HG02642 (cell line): ENCODE measurements around the gene PAK5.

Source experiments
- ATAC-seq: cut with Tn5 transposase; IDR thresholded peaks from one replicate; pipeline ENCODE4 v1.9.1; 2021; ENCODE audit warnings: mild to moderate bottlenecking; ENCODE audit not compliant: unreplicated experiment, poor library complexity

The PAK5 gene

GRCh38 chr20:9590189-9590588 is 248.7 kb downstream of the PAK5 start:
- no peak for ATAC-seq

GRCh38 chr20:9588706-9589105 is 250.2 kb downstream of the PAK5 start:
- ATAC-seq: no peak

DNA sequence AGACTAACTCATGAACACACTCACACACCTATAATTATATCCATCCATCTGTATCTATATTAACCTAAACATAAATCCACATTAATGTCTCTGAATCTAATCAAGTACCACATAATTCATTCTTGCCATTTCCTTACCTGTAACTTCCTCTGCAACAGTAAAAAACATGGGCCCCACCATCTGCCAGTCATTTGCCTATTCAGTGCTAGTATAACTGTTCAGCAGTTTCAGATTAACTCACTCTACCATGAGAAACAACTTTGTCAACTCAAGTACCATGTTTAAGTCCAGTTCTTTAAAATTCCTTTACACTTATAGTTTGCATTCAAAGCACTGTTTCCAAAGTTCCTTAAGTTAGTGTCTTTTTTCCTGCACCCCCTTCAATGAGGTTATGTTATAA is 255.7 kb downstream of the PAK5 start:
- ATAC-seq: no peak

- ATAC-seq: no peak
Observed at GRCh38 chr20:9582137-9582536, 256.7 kb downstream of the PAK5 start.

DNA sequence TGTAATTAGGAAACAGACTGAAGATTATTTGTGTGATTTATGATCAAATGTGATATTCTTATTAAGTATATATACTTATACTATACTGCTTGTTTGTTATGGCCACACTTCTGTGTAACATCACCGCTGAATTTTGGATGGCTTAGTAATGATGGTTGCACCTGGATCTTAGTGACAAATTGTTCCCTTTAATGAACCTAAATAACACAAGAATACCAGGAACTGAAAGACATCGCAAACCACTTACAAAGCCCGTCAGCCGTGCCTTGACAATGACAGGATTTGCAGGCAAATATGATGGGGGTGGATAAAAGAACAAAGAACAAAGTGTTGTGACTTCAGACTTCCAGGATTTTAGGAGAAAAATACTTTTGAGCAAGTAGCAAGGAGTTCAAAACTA is 257.4 kb downstream of the PAK5 start:
- no peak for ATAC-seq

- ATAC-seq: no peak
Observed at GRCh38 chr20:9578594-9578993, 260.3 kb downstream of the PAK5 start.

- ATAC-seq: no peak
Observed at GRCh38 chr20:9577397-9577796, 261.5 kb downstream of the PAK5 start.

GRCh38 chr20:9576695-9577094 is 262.2 kb downstream of the PAK5 start:
- no peak for ATAC-seq

- no peak for ATAC-seq
Observed at GRCh38 chr20:9575836-9576235, 263.0 kb downstream of the PAK5 start.

- no peak for ATAC-seq
Observed at GRCh38 chr20:9574776-9575175, 264.1 kb downstream of the PAK5 start.

- no peak for ATAC-seq
Observed at GRCh38 chr20:9574181-9574580, 264.7 kb downstream of the PAK5 start.

DNA sequence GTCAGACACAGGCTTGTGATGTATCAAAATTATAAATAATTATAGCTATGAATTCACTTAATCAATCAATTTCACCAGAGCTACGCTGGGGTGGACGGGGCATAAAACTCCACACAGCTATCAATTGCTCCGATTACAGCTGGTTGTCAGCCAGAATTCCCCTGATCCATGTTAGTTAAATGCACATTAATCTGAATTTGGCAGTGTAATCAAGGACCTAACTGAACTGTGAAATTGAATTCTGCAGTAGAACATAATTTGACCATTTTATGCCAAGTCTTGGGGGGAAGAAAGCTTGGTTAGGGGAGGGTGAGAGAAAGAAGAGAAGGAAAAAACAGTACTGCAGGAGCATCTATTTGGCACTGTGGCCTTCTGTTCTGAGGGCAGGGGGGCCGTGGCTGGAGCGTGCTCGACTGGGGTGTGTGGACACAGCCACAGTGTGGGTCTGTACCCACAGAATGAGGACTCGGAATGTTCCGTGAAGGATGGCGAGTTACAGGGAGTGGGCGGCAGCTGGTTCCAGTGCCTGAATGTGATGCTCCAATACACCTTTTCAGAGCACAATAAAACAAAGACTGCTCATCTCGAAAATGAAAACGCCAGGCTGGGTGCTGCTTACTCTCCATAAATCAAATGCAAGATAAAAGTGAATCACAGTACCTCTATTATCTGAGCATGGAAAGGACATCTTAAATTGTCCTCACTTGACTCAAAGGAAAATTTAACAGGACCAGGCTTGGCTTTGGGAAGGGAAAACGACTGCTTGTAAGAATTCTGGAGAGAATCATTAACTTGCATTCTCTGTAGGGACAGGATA is 265.3 kb downstream of the PAK5 start:
- ATAC-seq: no peak

DNA sequence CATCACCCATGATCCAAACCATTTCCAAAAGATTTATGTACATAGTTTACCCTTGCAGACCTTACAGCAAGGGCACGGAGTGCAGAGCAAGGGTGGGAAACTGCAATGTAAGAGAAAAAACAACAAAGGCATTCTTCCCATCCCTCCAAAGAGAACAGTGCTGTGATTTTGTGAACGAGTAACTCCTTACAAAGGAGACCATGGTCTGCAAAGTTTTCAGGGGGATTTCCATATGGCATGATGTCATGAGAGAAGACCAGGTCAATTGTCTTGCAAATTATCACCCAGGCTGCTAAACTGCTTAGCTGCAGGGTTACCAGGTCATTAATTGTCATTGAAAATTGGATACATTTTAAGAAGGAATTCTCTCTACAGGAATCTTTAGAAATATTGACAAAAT is 266.2 kb downstream of the PAK5 start:
- ATAC-seq: no peak

DNA sequence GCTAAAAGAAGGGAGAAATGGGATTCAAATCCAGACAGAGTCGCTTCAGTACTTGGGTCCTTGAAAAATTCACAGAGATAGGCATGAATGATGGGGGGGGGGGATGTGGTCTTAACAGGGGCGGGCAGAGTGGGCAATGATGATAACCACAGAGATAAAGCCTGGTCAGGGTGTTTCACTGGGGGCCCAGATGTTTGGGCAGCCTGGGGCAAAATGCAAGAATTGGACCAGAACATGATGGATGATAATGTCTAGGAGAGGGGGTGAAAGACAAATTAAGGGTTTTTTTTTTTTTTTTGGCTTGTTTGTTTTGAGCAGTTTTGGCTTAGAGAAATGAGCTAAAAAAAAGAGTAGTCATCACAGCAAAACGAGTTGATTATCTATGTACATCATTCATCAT is 267.1 kb downstream of the PAK5 start:
- no peak for ATAC-seq

DNA sequence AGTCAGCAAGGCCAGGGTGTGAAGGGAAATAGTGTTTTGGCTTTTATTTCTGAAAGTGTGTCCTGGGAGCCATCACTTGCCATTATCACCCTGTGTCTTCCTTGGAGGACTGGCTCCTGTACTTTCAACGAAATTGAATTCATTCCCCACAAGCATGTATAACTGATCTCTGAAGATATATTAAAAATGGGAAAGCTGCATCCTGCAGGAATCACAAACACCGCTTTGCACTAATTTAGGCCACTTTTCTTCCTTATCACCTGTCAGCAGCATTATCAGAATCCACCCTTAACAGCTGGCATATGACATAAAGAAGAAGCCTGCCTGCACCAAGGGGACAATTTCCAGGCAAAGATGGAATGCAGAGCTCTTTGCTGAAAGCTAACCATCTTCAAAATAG is 268.3 kb downstream of the PAK5 start:
- ATAC-seq: no peak

- ATAC-seq: no peak
Observed at GRCh38 chr20:9566977-9567376, 271.9 kb downstream of the PAK5 start.

- no peak for ATAC-seq
Observed at GRCh38 chr20:9565910-9566550, 272.8 kb downstream of the PAK5 start.

- no peak for ATAC-seq
Observed at GRCh38 chr20:9557411-9557810, 281.5 kb downstream of the PAK5 start.

DNA sequence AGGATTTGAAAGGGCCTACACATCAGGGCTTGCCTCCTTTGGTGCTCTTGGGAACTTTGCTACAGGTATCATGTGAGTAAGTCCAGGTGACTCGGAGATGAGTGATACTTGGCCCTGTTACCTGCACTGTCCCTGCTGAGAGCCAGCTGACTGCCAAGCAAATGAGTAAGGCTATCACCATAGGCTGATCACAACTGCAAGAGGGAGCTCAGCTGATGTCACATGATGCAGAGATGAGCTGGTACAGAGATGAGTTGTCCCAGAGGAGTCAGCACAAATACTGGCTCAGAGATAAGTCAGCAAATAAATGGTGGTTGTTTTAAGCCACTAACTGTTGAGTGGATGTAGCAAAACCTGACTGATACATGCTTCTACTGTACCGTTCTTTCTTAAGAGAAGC is 283.1 kb downstream of the PAK5 start:
- ATAC-seq: no peak

- no peak for ATAC-seq
Observed at GRCh38 chr20:9551808-9552550, 286.9 kb downstream of the PAK5 start.

DNA sequence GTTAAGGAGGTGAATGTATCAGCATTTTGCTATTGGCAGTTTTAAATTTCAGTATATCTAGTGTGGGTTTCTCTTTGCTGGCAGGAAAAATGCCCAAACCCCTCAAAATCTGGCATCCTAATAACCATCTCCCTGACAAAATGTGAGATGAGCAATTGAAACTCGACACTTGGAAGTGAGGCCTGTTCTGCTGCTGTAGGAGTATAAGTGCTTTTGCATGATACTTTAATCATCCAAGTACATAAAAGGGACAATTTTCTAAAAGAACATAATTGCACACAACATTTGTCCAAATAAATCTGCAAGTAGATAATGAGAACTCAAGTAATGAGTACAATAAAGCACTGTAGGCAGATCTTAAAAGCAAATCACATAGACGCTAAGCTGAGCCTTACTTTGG is 288.0 kb downstream of the PAK5 start:
- no peak for ATAC-seq
